D341Med (cell line): ENCODE measurements around the gene OSBPL5.
A peak's percentile ranks its signal among the peaks of the same experiment; 100 is the strongest.

ENCODE experiments used
- DNase-seq: peaks from one replicate; pipeline ENCODE4 v3.0.0; 2012; ENCODE audit warnings: low spot score

Gene OSBPL5

GRCh38 chr11:3165152-3165705 is at the start of gene OSBPL5:
OSBPL5 (minus strand) TSS chr11:3165310; CDS start chr11:3129148, 36,162 bp downstream.
- DNase-seq, result peak; percentile 90

- no peak for DNase-seq
These were observed 49.2 kb upstream of the OSBPL5 start for GRCh38 chr11:3214420-3214699.

- no peak for DNase-seq
These were observed 48.7 kb upstream of the OSBPL5 start for GRCh38 chr11:3213659-3214419.

- DNase-seq, result no peak
These were observed 43.2 kb upstream of the OSBPL5 start for GRCh38 chr11:3208272-3208671.

- no peak for DNase-seq
These were observed 42.5 kb upstream of the OSBPL5 start for GRCh38 chr11:3207526-3208189.

GRCh38 chr11:3206922-3207204 is 41.8 kb upstream of the OSBPL5 start:
- no peak for DNase-seq

- DNase-seq, result no peak
These were observed 41.2 kb upstream of the OSBPL5 start for GRCh38 chr11:3206156-3206921.

GRCh38 chr11:3205261-3206155 is 40.4 kb upstream of the OSBPL5 start:
- no peak for DNase-seq

GRCh38 chr11:3204141-3205015 is 39.3 kb upstream of the OSBPL5 start:
- no peak for DNase-seq

GRCh38 chr11:3203221-3204043 is 38.3 kb upstream of the OSBPL5 start:
- DNase-seq, result no peak

GRCh38 chr11:3202759-3203158 is 37.6 kb upstream of the OSBPL5 start:
- no peak for DNase-seq

GRCh38 chr11:3202305-3202704 is 37.2 kb upstream of the OSBPL5 start:
- no peak for DNase-seq

GRCh38 chr11:3201677-3202181 is 36.6 kb upstream of the OSBPL5 start:
- no peak for DNase-seq

- peak; percentile 28 for DNase-seq
These were observed 36.0 kb upstream of the OSBPL5 start for GRCh38 chr11:3201112-3201581.

GRCh38 chr11:3200388-3201111 is 35.4 kb upstream of the OSBPL5 start:
- peak; percentile 22 for DNase-seq

GRCh38 chr11:3199537-3200295 is 34.6 kb upstream of the OSBPL5 start:
- peak; percentile 33 for DNase-seq

GRCh38 chr11:3198815-3199214 is 33.7 kb upstream of the OSBPL5 start:
- peak; percentile 22 for DNase-seq

GRCh38 chr11:3197878-3198528 is 32.9 kb upstream of the OSBPL5 start:
- peak; percentile 31 for DNase-seq
